T-helper 17 cell (primary cell): ENCODE data around the gene POLR2L. TPM values are rescaled to one million over a fixed set of nuclear protein-coding genes. Genes with fewer than 3 reads are reported as not detected.

ENCODE experiments used
- ATAC-seq: fragments of 150-1000 bp; cut with Tn5 transposase; 2 replicates; pipeline ENCODE4 v1.10.0; 2021; ENCODE audit warnings: mild to moderate bottlenecking, moderate library complexity
- DNase-seq, 3 donors: peaks; one replicate each; pipeline versions ENCODE4 v3.0.0 to v3.0.0-alpha.2; 2020 to 2021
- H3K9me3 ChIP-seq: one replicate; pipeline ENCODE4 v1.7.0; 2013; ENCODE audit warnings: low read length, mild to moderate bottlenecking; ENCODE audit not compliant: control insufficient read depth, poor library complexity, severe bottlenecking
- H3K27ac Mint-ChIP-seq: one replicate; pipeline ENCODE4 v1.8.0; 2022; ENCODE audit warnings: mild to moderate bottlenecking, moderate library complexity, mixed read lengths
- H3K27me3 Mint-ChIP-seq: one replicate; pipeline ENCODE4 v1.8.0; 2022; ENCODE audit warnings: mixed read lengths
- H3K36me3 Mint-ChIP-seq: one replicate; pipeline ENCODE4 v1.8.0; 2022; ENCODE audit warnings: low read depth, mixed read lengths
- H3K4me1 Mint-ChIP-seq: one replicate; pipeline ENCODE4 v1.8.0; 2022; ENCODE audit warnings: mild to moderate bottlenecking, mixed read lengths
- H3K4me3 Mint-ChIP-seq: one replicate; pipeline ENCODE4 v1.8.0; 2022; ENCODE audit warnings: mild to moderate bottlenecking, moderate library complexity, mixed read lengths
- total RNA-seq, 4 donors: library from RNA in 2 of 4; stranded (reverse) in 2 of 4; gene quantifications; one replicate each; pipeline ENCODE4 v1.2.3 and lab custom pipeline; 2022 to 2026

POLR2L gene
- total RNA-seq (10 to 100 TPM; 38.5 to 40.5 TPM), total RNA-seq (lab: John Stamatoyannopoulos, UW) (17.2 to 29.2 reads per million in 2 donors)

DNA sequence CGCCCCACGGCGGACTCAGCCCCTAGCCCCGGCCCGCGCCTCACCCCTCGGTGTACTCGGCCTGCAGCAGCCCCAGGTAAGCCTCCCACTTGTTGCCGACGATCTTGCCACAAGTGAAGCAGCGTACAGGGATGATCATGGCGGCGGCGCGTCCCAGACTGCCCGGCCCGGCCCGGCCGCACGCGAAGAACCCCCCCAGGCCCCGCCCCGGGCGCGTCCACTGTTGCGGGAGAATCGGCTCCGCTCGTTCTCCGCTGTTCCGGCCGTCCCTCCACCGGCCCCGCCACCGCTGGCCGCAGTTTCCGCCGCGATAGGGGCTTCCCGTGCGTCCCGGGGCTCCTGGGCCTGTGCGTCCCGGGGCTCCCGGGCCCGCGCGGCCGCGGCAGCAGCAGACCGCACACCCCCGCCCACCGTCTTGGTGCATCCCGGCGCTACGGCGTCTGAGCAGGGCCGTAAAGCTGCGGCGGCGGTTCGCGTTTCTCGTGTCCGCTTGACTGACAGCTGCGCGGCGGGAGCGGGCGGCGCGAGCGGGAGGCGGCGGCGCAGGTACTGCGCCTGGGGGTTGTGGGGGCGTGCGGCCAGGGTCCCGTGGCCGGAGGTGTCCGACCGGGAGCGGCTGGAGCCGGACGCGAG, at the start of gene POLR2L, which contains the start of gene TSPAN4:
Gene POLR2L (minus strand): TSS at position 160 of the 633 bp plus-strand sequence. CDS start 21 bp downstream, at position 139.
Gene TSPAN4 (plus strand): TSS at position 483 of the 633 bp plus-strand sequence. CDS start 7,453 bp downstream, outside the sequence.
- Mint-ChIP-seq H3K27me3 (no peaks in the 10 kb centered on the region), H3K36me3 (no peaks in the 10 kb centered on the region), H3K27ac (peak within 1 kb of the TSS; percentile 75), H3K4me3 (peak within 1 kb of the TSS; percentile 85), H3K4me1 (peaks cover 20% of the 10 kb centered on the region)
- ATAC-seq = peak; percentile 88
- H3K9me3 ChIP-seq = no peaks in the 10 kb centered on the region
- DNase-seq = peak; percentile 75 to 84 (median 81)

DNA sequence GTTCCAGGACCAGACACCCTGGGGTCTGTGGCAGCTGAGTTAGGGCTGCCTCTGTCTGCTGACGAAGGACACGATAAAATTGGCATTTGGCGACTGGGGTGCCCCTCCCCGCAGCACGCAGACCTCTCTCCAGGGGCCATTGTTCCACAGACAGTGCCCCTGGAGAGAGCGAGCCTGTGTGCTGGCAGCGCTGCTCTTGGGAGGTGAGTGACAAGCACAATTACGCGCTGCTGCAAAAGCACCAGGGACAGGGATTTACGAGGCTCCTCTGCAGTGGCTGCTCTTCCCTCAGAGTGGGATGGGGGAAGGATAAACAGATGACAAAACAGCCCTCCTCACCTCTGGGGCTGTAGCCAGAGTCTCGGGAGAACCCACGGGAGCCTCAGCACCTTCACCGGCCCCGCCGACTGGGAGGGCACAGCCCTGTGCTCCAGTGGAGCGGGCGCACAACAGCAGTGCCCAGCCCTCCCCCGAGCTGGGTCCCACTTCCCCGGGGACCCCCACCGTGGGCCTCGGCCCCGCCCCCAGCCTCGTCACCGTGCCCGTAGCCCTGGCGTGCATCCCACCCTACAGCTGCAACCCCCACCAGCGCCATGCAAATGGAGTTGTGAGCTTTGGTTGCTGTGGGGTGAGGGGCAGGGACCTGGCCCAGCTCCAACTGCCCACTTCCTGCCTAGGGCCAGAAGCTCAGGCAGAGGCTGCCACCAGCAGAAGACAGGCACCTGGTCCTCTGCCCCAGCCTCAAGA, 48.6 kb upstream of the POLR2L start:
- Mint-ChIP-seq H3K27me3 (no peaks in the 10 kb centered on the region), H3K4me3 (no peak overlapping the region), H3K27ac (no peak overlapping the region), H3K36me3 (peaks cover 3% of the 10 kb centered on the region), H3K4me1 (peaks cover 9% of the 10 kb centered on the region)
- no peak for ATAC-seq
- H3K9me3 ChIP-seq = no peaks in the 10 kb centered on the region
- DNase-seq = no peak

DNA sequence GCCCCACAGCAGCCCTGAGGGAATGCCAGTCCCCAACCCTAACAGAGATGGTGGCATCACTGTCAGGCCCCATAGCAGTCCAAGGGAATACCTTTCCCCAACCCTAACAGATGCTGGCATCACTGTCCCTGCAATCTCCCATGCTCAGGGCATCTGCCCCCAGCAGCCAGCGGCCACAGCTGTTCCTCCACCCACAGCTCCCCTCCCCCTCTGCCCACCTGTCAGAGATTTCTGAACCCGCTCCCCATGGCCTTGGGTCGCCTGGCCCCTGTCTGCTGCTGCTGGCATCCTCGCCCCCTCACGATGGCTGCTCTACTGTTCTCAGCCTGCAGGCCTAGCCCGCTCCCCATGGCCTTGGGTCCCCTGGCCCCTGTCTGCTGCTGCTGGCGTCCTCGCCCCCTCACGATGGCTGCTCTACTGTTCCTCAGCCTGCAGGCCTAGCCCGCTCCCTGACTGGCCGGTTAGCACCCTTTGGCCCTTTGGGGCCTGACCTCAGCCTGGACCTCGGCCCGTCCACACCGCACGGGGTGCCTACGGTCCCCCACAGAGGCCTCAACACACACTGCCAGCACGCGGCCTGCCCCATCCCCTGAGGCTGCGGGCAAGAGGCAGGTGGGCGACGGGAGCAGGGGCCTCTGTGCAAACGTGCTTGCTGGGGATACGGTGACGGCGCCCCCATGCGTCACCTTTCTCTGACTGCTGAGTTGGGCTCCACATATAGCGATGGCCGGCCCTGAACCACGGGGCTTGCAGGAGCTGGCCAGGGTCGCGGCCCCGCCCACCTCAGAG, 47.6 kb upstream of the POLR2L start:
- ATAC-seq = no peak
- Mint-ChIP-seq H3K36me3 (peaks cover 3% of the 10 kb centered on the region), H3K27ac (peak overlapping the region; percentile 37), H3K27me3 (no peaks in the 10 kb centered on the region), H3K4me1 (peaks cover 12% of the 10 kb centered on the region), H3K4me3 (no peak overlapping the region)
- DNase-seq = no peak
- H3K9me3 ChIP-seq = no peaks in the 10 kb centered on the region

DNA sequence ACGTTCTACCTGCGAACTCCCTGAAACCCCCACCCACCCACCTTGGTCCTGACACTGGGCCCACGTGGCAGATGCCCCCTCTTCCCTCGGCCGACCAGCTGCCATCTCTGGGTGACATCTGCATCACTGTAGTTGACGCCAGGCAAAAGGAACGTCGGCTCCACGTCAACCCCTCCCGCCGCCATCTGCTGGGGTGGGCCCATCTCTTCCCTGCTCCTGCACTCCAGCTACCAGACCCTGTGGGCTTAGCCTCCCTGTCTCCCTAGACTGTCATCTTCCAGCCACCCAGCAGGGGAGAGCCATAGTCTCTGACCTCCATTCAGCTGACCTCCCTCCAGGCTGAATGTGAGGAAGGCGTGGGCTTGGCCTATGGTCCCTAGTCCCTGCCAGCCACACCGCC, 46.9 kb upstream of the POLR2L start:
- no peak for ATAC-seq
- H3K4me3 Mint-ChIP-seq = no peak overlapping the region
- peaks cover 12% of the 10 kb centered on the region for H3K4me1 Mint-ChIP-seq
- H3K9me3 ChIP-seq = no peaks in the 10 kb centered on the region
- no peak overlapping the region for H3K27ac Mint-ChIP-seq
- peaks cover 3% of the 10 kb centered on the region for H3K36me3 Mint-ChIP-seq
- no peaks in the 10 kb centered on the region for H3K27me3 Mint-ChIP-seq
- DNase-seq = no peak

DNA sequence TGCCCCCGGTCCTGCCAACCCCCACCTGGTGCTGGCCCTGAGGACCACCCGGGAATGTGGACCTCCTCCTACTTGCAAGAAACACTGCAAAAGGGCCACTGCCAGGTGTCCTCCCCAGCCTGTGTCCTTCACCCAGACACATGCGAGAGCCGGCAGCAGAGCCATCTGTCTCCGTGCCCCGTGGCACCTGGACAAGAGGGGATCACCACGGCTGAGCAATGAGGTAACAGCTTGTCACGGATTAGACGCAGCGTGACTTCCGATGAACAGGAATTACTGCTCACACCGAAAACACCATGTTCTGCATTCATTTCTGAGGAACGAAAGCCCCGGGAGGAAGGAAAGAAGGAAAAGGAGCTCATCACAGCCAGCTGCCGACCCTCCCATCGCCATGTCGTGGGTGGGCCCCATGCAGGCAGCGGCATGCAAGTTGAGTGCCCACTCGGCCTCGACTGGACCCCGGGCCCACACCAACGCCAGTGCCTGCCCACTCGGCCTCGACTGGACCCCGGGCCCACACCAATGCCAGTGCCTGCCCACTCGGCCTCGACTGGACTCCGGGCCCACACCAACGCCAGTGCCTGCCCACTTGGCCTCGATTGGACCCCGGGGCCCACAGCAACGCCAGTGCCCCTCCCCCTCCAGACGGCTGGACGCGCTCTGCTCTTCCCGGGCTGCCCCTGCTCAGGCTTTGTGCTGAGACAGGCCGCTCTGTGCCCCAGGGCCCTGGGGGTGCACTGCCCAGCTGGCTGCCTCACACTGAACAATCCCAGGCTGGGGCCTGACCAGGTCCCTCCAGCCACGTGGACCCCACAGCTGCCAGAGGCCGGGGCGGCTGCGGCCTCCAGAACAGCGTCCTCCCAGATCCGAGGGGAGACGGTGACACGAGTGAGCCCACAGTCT, 46.2 kb upstream of the POLR2L start:
- peaks cover 12% of the 10 kb centered on the region for H3K4me1 Mint-ChIP-seq
- H3K9me3 ChIP-seq = no peaks in the 10 kb centered on the region
- DNase-seq (no peak), ATAC-seq (no peak)
- H3K27me3 Mint-ChIP-seq = no peaks in the 10 kb centered on the region
- H3K36me3 Mint-ChIP-seq = peaks cover 3% of the 10 kb centered on the region
- no peak overlapping the region for H3K4me3 Mint-ChIP-seq
- H3K27ac Mint-ChIP-seq = no peak overlapping the region

DNA sequence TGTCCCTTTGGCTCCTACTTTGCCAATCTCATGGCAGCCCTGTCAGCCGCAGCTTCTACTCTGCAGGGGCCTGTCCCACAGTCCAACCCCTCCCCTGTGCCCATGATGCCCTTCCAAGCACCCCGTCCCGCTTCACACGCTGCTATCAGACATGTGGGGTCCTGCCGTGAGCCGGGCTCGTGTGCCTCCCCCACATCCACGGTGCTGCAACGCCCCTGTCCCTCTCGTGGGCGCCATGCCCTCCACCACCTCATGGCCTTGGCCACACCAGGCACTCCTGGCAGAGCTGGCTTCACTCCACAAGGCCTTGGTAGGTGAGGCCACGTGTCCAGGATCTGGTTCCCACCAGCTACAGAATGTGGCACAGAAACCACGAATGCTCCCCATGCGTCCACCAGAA, 45.3 kb upstream of the POLR2L start:
- H3K4me3 Mint-ChIP-seq = no peak overlapping the region
- H3K36me3 Mint-ChIP-seq = peaks cover 3% of the 10 kb centered on the region
- no peaks in the 10 kb centered on the region for H3K9me3 ChIP-seq
- ATAC-seq (no peak), DNase-seq (no peak)
- peak overlapping the region; percentile 47 for H3K27ac Mint-ChIP-seq
- no peaks in the 10 kb centered on the region for H3K27me3 Mint-ChIP-seq
- peaks cover 12% of the 10 kb centered on the region for H3K4me1 Mint-ChIP-seq

DNA sequence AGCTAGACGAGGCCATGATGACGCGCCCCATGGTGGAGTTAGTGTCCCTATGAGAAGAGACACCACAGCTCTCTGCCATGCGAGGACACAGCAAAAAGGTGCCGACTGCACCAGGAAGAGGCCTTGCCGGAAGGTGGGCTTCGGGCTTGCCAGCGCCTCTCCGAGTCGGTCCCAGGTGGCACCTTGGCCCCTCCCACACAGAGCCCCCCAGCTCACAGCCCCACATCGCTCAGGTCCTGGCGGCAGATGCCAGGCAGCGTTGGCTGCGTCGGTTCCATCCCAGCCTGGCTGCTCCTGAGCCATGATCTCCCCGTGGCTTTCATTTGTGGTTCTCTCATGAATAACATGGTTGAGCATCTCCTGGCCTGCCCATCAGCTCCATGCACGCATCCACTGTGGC, 44.2 kb upstream of the POLR2L start:
- peaks cover 6% of the 10 kb centered on the region for H3K36me3 Mint-ChIP-seq
- no peak overlapping the region for H3K4me3 Mint-ChIP-seq
- peaks cover 12% of the 10 kb centered on the region for H3K4me1 Mint-ChIP-seq
- DNase-seq = no peak
- no peaks in the 10 kb centered on the region for H3K27me3 Mint-ChIP-seq
- ATAC-seq = no peak
- no peaks in the 10 kb centered on the region for H3K9me3 ChIP-seq
- no peak overlapping the region for H3K27ac Mint-ChIP-seq

DNA sequence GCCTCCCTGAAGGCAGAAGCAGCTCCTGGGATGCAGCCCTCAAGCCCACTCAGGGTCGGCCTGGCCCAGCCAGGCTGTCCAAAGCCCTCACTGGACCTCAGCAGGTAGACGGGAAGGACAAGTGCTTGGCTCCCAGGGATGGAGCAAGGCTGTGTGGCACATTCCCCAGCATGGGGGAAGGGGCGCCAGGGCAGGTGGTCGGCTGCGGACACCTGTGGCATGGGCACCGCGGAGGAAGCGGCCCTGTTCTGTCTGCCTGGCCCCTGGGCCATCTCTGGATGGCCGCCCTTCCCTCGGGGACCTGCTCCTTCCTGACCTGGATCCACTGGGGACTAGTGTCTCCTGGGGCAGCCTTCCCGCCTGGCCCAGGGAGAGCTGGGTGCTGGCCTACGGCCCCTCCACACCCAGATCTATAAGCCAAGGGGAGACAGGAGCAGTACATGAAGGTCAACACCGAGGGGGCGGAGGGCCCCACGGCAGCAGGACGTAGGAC, 42.3 kb upstream of the POLR2L start:
- peaks cover 6% of the 10 kb centered on the region for H3K36me3 Mint-ChIP-seq
- H3K4me1 Mint-ChIP-seq = peaks cover 12% of the 10 kb centered on the region
- DNase-seq (no peak), ATAC-seq (no peak)
- H3K4me3 Mint-ChIP-seq = no peak overlapping the region
- no peaks in the 10 kb centered on the region for H3K9me3 ChIP-seq
- H3K27me3 Mint-ChIP-seq = no peaks in the 10 kb centered on the region
- no peak overlapping the region for H3K27ac Mint-ChIP-seq

DNA sequence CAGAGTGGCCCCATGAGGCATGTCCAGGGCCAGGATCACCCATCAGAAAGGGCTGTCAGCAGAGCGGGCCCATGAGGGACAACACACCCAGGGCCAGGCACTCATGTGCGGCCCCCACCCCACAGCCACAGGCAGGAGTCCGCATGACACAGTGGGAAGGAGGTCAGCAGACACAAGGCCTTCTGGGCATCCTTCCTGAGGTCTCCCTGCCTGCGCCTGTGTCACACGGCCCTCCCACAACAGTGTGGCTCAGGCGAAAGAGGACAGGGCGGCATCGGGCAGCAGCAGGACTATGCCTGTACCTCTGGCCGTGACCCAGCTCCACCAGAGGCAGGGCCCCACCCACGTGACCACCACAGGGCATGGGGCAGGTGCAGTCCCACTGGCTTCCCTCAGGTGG, 41.2 kb upstream of the POLR2L start:
- no peaks in the 10 kb centered on the region for H3K27me3 Mint-ChIP-seq
- no peaks in the 10 kb centered on the region for H3K9me3 ChIP-seq
- no peak overlapping the region for H3K27ac Mint-ChIP-seq
- no peak for ATAC-seq
- peaks cover 9% of the 10 kb centered on the region for H3K4me1 Mint-ChIP-seq
- DNase-seq = no peak
- peaks cover 7% of the 10 kb centered on the region for H3K36me3 Mint-ChIP-seq
- H3K4me3 Mint-ChIP-seq = no peak overlapping the region

DNA sequence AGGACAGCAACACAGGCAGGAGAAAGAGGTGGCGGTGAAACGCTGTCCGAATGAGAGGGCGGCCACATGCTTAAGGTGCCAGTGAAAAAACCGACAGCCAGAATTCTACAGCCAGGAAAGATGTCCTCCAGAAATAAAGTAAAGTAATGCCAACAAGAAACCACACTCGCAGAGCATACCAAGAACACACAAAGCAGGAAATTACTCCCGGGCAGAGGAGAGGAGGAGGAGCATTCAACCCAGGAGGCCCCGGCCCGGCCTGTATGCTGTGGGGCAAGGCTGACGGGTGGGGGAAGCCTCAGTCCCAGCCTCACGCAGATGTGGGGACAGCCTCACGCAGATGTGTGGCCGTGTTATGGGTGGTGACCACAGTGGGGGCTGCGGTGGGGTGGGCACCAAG, 40.3 kb upstream of the POLR2L start:
- peaks cover 9% of the 10 kb centered on the region for H3K4me1 Mint-ChIP-seq
- ATAC-seq (no peak), DNase-seq (no peak)
- no peaks in the 10 kb centered on the region for H3K9me3 ChIP-seq
- no peak overlapping the region for H3K4me3 Mint-ChIP-seq
- H3K36me3 Mint-ChIP-seq = peaks cover 7% of the 10 kb centered on the region
- H3K27ac Mint-ChIP-seq = no peak overlapping the region
- no peaks in the 10 kb centered on the region for H3K27me3 Mint-ChIP-seq

DNA sequence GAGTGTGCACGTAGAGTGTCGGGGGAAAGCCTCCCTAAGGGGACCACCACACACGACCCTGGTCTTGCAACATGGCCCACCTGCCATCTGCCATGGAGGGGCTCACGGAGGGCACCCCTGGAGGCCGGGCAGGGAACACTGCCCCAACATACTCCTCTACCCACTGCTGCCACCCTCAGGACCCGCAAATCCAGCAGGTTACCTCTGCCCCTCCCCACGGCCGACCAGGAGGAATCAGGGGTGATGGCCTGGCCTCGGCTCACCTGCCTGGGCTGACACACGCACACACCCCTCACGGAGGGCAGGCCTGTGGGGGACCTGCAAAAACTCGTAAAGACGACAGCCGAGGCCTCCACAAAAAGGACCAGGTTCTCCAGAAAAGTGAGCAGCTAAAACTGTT, 38.1 kb upstream of the POLR2L start:
- H3K4me1 Mint-ChIP-seq = peaks cover 2% of the 10 kb centered on the region
- H3K9me3 ChIP-seq = no peaks in the 10 kb centered on the region
- DNase-seq (no peak), ATAC-seq (no peak)
- H3K4me3 Mint-ChIP-seq = no peak overlapping the region
- peak overlapping the region; percentile 45 for H3K27ac Mint-ChIP-seq
- H3K27me3 Mint-ChIP-seq = no peaks in the 10 kb centered on the region
- peaks cover 9% of the 10 kb centered on the region for H3K36me3 Mint-ChIP-seq

DNA sequence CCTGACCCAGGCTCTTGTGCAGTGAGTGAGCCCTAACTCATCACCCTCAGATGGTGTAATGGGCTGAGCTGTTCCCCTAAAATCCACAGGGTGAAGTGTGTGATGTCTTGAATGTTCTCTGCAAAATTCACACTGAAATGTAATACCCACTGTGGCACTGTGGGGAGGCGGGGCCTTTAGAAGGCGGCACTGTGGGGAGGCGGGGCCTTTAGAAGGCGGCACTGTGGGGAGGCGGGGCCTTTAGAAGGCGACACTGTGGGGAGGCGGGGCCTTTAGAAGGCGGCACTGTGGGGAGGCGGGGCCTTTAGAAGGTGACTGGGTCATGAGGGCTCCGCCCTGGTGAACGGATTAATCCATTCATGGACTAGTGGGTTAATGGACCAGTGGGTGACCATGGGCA, 35.2 kb upstream of the POLR2L start:
- Mint-ChIP-seq H3K36me3 (peaks cover 9% of the 10 kb centered on the region), H3K4me1 (no peaks in the 10 kb centered on the region), H3K27me3 (no peaks in the 10 kb centered on the region), H3K4me3 (no peak overlapping the region), H3K27ac (no peak overlapping the region)
- DNase-seq (no peak), ATAC-seq (peak; percentile 51)
- H3K9me3 ChIP-seq = no peaks in the 10 kb centered on the region
